A549 (cell line): ENCODE results near the gene MCM7. TPM values are rescaled to one million over a fixed set of nuclear protein-coding genes. Genes with fewer than 3 reads are reported as not detected.

ENCODE experiments used
- BCL3 ChIP-seq: fragments of >200 bp; sonication (Bioruptor Twin); formaldehyde crosslinking; IDR thresholded peaks from 3 replicates; pipeline ENCODE4 v1.6.1; 2016
- BHLHE40 ChIP-seq: IDR thresholded peaks from 2 replicates; pipeline ENCODE4 v1.6.1; 2012; ENCODE audit warnings: low read depth, low read length, inconsistent platforms
- CBX2 ChIP-seq: fragments of 200-600 bp; sonication (generic); IDR thresholded peaks from 2 replicates; pipeline ENCODE4 v1.6.1; 2016; ENCODE audit warnings: low read depth, mild to moderate bottlenecking, borderline replicate concordance
- CBX8 ChIP-seq: fragments of 200-600 bp; sonication (generic); IDR thresholded peaks from 2 replicates; pipeline ENCODE4 v1.6.1; 2016
- CEBPB ChIP-seq, 2 experiments: fragments of >200 bp in 1 of 2; sonication (Bioruptor Twin) in 1 of 2; formaldehyde crosslinking in 1 of 2; IDR thresholded peaks; 2 replicates each; pipeline ENCODE4 v1.6.1; 2012 to 2016
- CHD2 ChIP-seq: fragments of 150-350 bp; IDR thresholded peaks from 2 replicates; pipeline ENCODE4 v1.6.1; 2014; ENCODE audit warnings: low read length; ENCODE audit not compliant: partially characterized antibody
- E2F6 ChIP-seq: IDR thresholded peaks from 2 replicates; pipeline ENCODE4 v1.6.1; 2012; ENCODE audit warnings: low read depth, borderline replicate concordance
- EHMT2 ChIP-seq: fragments of 200-600 bp; sonication (generic); IDR thresholded peaks from 2 replicates; pipeline ENCODE4 v1.6.1; 2016; ENCODE audit warnings: antibody characterized with exemption, low read depth, mild to moderate bottlenecking, moderate library complexity
- ELK1 ChIP-seq: fragments of 150-350 bp; IDR thresholded peaks from 2 replicates; pipeline ENCODE4 v1.6.1; 2014; ENCODE audit warnings: low read depth, mild to moderate bottlenecking, low read length
- ESRRA ChIP-seq: fragments of 150-350 bp; IDR thresholded peaks from 2 replicates; pipeline ENCODE4 v1.6.1; 2014; ENCODE audit warnings: mild to moderate bottlenecking, low read length, borderline replicate concordance
- FOXS1 ChIP-seq: fragments of 250-450 bp; sonication (Bioruptor Pico); IDR thresholded peaks from 2 replicates; pipeline ENCODE4 v1.5.0; 2020; ENCODE audit warnings: mild to moderate bottlenecking, moderate library complexity
- HDAC2 ChIP-seq: fragments of 200-600 bp; sonication (generic); IDR thresholded peaks from 2 replicates; pipeline ENCODE4 v1.6.1; 2016
- HMGXB4 ChIP-seq: fragments of 250-450 bp; sonication (Bioruptor Pico); IDR thresholded peaks from 2 replicates; pipeline ENCODE4 v1.5.0; 2021; ENCODE audit warnings: mild to moderate bottlenecking, moderate library complexity, borderline replicate concordance
- HOXB5 ChIP-seq: fragments of 250-450 bp; sonication (Bioruptor Pico); IDR thresholded peaks from 2 replicates; pipeline ENCODE4 v1.5.0; 2020; ENCODE audit warnings: mild to moderate bottlenecking, moderate library complexity
- JUN ChIP-seq, 2 experiments: fragments of >200 bp; sonication (Bioruptor Twin); formaldehyde crosslinking; IDR thresholded peaks; 2 replicates in 1 of 2; 3 replicates in 1 of 2; pipeline ENCODE4 v1.6.1; 2016 to 2017
- JUNB ChIP-seq: fragments of >200 bp; sonication (Bioruptor Twin); formaldehyde crosslinking; IDR thresholded peaks from 2 replicates; pipeline ENCODE4 v1.6.1; 2016
- KDM1A ChIP-seq: fragments of 200-600 bp; sonication (generic); IDR thresholded peaks from 2 replicates; pipeline ENCODE4 v1.6.1; 2016; ENCODE audit warnings: low read depth, mild to moderate bottlenecking
- MAZ ChIP-seq: fragments of 150-350 bp; IDR thresholded peaks from 2 replicates; pipeline ENCODE4 v1.6.1; 2014; ENCODE audit warnings: antibody characterized with exemption, low read depth, low read length, borderline replicate concordance
- MYC ChIP-seq: IDR thresholded peaks from 2 replicates; pipeline ENCODE4 v1.6.1; 2012; ENCODE audit warnings: mild to moderate bottlenecking, inconsistent platforms, low read length, improper control_type of control experiment, borderline replicate concordance
- NR3C1 ChIP-seq: fragments of >200 bp; sonication (Bioruptor Twin); formaldehyde crosslinking; IDR thresholded peaks from 3 replicates; pipeline ENCODE4 v1.6.1; 2017
- PBX3 ChIP-seq: IDR thresholded peaks from 2 replicates; pipeline ENCODE4 v1.6.1; 2012
- PHF8 ChIP-seq: fragments of 200-600 bp; sonication (generic); IDR thresholded peaks from 2 replicates; pipeline ENCODE4 v1.6.1; 2016; ENCODE audit warnings: low read depth, mild to moderate bottlenecking, antibody characterized with exemption, moderate library complexity, borderline replicate concordance
- POLR2AphosphoS2 ChIP-seq: conservative IDR thresholded peaks from 2 replicates; pipeline ENCODE4 v1.6.1; 2012; ENCODE audit warnings: low read length, improper control_type of control experiment, inconsistent platforms
- RARB ChIP-seq: fragments of 250-450 bp; sonication (Bioruptor Pico); IDR thresholded peaks from 2 replicates; pipeline ENCODE4 v1.8.0; 2021; ENCODE audit warnings: mild to moderate bottlenecking, moderate library complexity
- RCOR1 ChIP-seq: fragments of 150-350 bp; IDR thresholded peaks from 2 replicates; pipeline ENCODE4 v1.6.1; 2014; ENCODE audit warnings: antibody characterized with exemption, low read length, low read depth
- REST ChIP-seq: fragments of 200-600 bp; sonication (generic); IDR thresholded peaks from 2 replicates; pipeline ENCODE4 v1.6.1; 2016; ENCODE audit warnings: antibody characterized with exemption, mild to moderate bottlenecking, moderate library complexity
- RFX5 ChIP-seq: fragments of 450-650 bp; IDR thresholded peaks from 2 replicates; pipeline ENCODE4 v1.7.1; 2014; ENCODE audit warnings: antibody characterized with exemption, mild to moderate bottlenecking, moderate library complexity
- RNF2 ChIP-seq: fragments of 200-600 bp; sonication (generic); IDR thresholded peaks from 2 replicates; pipeline ENCODE4 v1.6.1; 2016; ENCODE audit warnings: low read depth, mild to moderate bottlenecking, antibody characterized with exemption, moderate library complexity, borderline replicate concordance
- SREBF2 ChIP-seq: fragments of 450-650 bp; IDR thresholded peaks from 2 replicates; pipeline ENCODE4 v1.6.1; 2014; ENCODE audit warnings: mild to moderate bottlenecking, moderate library complexity
- USF2 ChIP-seq: fragments of 450-650 bp; IDR thresholded peaks from 2 replicates; pipeline ENCODE4 v1.6.1; 2014; ENCODE audit warnings: antibody characterized with exemption
- ZNF302 ChIP-seq: fragments of 250-450 bp; sonication (Bioruptor Pico); IDR thresholded peaks from 2 replicates; pipeline ENCODE4 v1.9.0; 2021; ENCODE audit warnings: inconsistent platforms, mild to moderate bottlenecking, moderate library complexity
- polyA plus RNA-seq, 4 experiments: library from polyadenylated mRNA; depleted of rRNA in 3 of 4; stranded (reverse); fragments of >200 nt; fragmentation: RNase III in 1 of 4; extraction: RNeasy Plus Mini Kit Qiagen cat#74134 plus additional on column Dnase treatment in 1 of 4; gene quantifications; 2 replicates in 3 of 4; 3 replicates in 1 of 4; pipeline ENCODE4 v1.2.3, GENCODE V29; 2011 to 2017

MCM7 gene
- polyA plus RNA-seq, 2 of the 4 experiments (the other 2 are of a cell fraction) = 145 to 287 TPM

GRCh38 chr7:100126931-100127865, 26.0 kb upstream of the MCM7 start, which contains the start of gene MBLAC1 (continued):
- TF ChIP-seq E2F6 (0 out of 2 replicates have a peak, but pooled peaks have one; percentile 19), USF2 (no peak), JUN (IDR thresholded peaks at IDR 0.05) (peak; percentile 76 to 90), CBX2 (no peak), BHLHE40 (peak; percentile 82), HMGXB4 (CRISPR knock-in tag) (no peak), JUNB (no peak), CBX8 (no peak), EHMT2 (no peak), SREBF2 (no peak), CHD2 (no peak), NR3C1 (no peak), KDM1A (no peak), ELK1 (no peak), REST (no peak), POLR2AphosphoS2 (0 out of 2 replicates have a peak, but pooled peaks have one; percentile 50), PBX3 (no peak; the same call in none of the 2 replicates), RARB (CRISPR knock-in tag) (no peak), RNF2 (no peak), MAZ (peak; percentile 47; the same call in 1 of the 2 replicates), RCOR1 (no peak), CEBPB (IDR thresholded peaks at IDR 0.05) (no peak), HOXB5 (CRISPR knock-in tag) (no peak), RFX5 (no peak), HDAC2 (no peak), BCL3 (peak; percentile 80; the same call in 2 of the 3 replicates), ZNF302 (CRISPR knock-in tag) (no peak), PHF8 (peak; percentile 80; the same call in 1 of the 2 replicates), ESRRA (no peak), FOXS1 (CRISPR knock-in tag) (no peak), MYC (peak; percentile 68; the same call in 1 of the 2 replicates)
